KMS-11 (cell line): ENCODE data around the gene XIAP.

Source experiments
- H2AFZ ChIP-seq: fragments of 200-600 bp; sonication (generic); 2 replicates; pipeline ENCODE4 v1.6.1; 2016; ENCODE audit warnings: antibody characterized with exemption, mixed run types, low read depth
- H3K27ac ChIP-seq: fragments of 200-600 bp; sonication (generic); 2 replicates; pipeline ENCODE4 v1.6.1; 2016; ENCODE audit warnings: mild to moderate bottlenecking, mixed run types
- H3K27me3 ChIP-seq: fragments of 200-600 bp; sonication (generic); 2 replicates; pipeline ENCODE4 v1.6.1; 2017; ENCODE audit warnings: mild to moderate bottlenecking, low read depth, mixed run types, moderate library complexity; ENCODE audit not compliant: insufficient read depth
- H3K36me3 ChIP-seq: fragments of 200-600 bp; sonication (generic); 2 replicates; pipeline ENCODE4 v1.6.1; 2017; ENCODE audit warnings: mild to moderate bottlenecking, mixed run types; ENCODE audit not compliant: insufficient read depth
- H3K4me1 ChIP-seq: fragments of 200-600 bp; sonication (generic); 2 replicates; pipeline ENCODE4 v1.6.1; 2016; ENCODE audit warnings: mild to moderate bottlenecking, low read depth, mixed run types; ENCODE audit not compliant: poor library complexity, severe bottlenecking
- H3K4me2 ChIP-seq: fragments of 200-600 bp; sonication (generic); 2 replicates; pipeline ENCODE4 v1.7.0; 2016; ENCODE audit warnings: mild to moderate bottlenecking, mixed run types
- H3K4me3 ChIP-seq: fragments of 200-600 bp; sonication (generic); IDR thresholded peaks from 2 replicates; pipeline ENCODE4 v1.6.1; 2017; ENCODE audit warnings: low read depth, low read length, mixed read lengths; ENCODE audit not compliant: insufficient read depth
- H3K79me2 ChIP-seq: fragments of 200-600 bp; sonication (generic); 2 replicates; pipeline ENCODE4 v1.6.1; 2016; ENCODE audit warnings: low read depth, mixed run types; ENCODE audit not compliant: insufficient read depth
- H3K9ac ChIP-seq: fragments of 200-600 bp; sonication (generic); 2 replicates; pipeline ENCODE4 v1.6.1; 2016; ENCODE audit warnings: mild to moderate bottlenecking, mixed run types
- H4K20me1 ChIP-seq: fragments of 200-600 bp; sonication (generic); 2 replicates; pipeline ENCODE4 v1.6.1; 2016; ENCODE audit warnings: mild to moderate bottlenecking, mixed run types; ENCODE audit not compliant: insufficient read depth
- TF ChIP-seq, protein P1 (sequence below): fragments of 200-600 bp; sonication (generic); conservative IDR thresholded peaks from 2 replicates; pipeline ENCODE4 v1.6.1; 2017; ENCODE audit warnings: low read depth, mild to moderate bottlenecking, antibody characterized with exemption, low read length, moderate library complexity, mixed read lengths

Gene XIAP

DNA sequence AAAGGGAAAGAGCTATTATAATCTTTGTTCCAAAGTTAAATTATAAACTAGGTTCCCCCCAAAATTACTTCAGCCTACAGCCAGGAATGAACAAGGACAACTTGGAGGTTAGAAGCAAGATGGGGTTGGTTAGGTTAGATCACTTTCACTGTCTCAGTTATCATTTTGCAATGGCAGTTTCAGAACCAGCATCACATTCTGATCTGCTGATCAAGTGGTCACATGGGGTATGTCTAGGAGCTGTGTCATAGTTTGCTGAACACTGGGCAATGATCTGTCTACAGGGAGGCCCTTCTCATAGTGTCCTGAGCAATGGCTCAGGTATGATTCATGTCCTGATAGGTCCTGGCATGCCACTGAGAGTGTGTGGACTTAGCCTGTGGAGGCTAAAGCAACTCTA lies 41.6 kb upstream of the XIAP start:
- Histone ChIP-seq H3K4me2 (no peak overlapping the region), H3K4me1 (no peaks in the 10 kb centered on the region), H4K20me1 (no peaks in the 10 kb centered on the region)

DNA sequence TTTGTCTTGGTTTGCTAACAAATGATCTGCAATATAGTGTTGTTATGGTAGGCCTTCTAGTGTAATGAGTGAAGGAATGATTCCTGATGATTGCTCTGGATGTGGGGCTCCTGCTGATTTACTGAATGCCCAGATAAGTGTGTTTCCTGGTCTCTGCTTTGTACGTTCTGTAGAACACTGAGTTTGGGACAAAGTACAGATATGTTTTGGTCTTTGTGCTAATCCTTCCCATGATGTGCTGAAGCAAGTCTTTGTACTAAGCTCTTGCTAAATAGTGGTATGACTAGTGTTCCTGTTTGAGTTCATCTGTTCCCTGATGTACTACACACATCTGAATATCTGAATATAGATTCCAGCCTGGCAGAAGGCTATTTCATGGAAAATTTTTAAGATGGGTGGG lies 36.9 kb upstream of the XIAP start:
- no peaks in the 10 kb centered on the region for H3K4me1 ChIP-seq
- H3K9ac ChIP-seq = no peak overlapping the region
- TF ChIP-seq, protein P1, sequence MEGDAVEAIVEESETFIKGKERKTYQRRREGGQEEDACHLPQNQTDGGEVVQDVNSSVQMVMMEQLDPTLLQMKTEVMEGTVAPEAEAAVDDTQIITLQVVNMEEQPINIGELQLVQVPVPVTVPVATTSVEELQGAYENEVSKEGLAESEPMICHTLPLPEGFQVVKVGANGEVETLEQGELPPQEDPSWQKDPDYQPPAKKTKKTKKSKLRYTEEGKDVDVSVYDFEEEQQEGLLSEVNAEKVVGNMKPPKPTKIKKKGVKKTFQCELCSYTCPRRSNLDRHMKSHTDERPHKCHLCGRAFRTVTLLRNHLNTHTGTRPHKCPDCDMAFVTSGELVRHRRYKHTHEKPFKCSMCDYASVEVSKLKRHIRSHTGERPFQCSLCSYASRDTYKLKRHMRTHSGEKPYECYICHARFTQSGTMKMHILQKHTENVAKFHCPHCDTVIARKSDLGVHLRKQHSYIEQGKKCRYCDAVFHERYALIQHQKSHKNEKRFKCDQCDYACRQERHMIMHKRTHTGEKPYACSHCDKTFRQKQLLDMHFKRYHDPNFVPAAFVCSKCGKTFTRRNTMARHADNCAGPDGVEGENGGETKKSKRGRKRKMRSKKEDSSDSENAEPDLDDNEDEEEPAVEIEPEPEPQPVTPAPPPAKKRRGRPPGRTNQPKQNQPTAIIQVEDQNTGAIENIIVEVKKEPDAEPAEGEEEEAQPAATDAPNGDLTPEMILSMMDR = no peak
- H3K79me2 ChIP-seq = no peaks in the 10 kb centered on the region
- no peak overlapping the region for H3K4me3 ChIP-seq
- no peak overlapping the region for H2AFZ ChIP-seq
- no peak overlapping the region for H3K27ac ChIP-seq
- H3K4me2 ChIP-seq = no peak overlapping the region
- no peaks in the 10 kb centered on the region for H4K20me1 ChIP-seq
- H3K27me3 ChIP-seq = no peaks in the 10 kb centered on the region
- H3K36me3 ChIP-seq = no peaks in the 10 kb centered on the region

More for the DNA sequence above, 41.6 kb upstream of the XIAP start:
- no peaks in the 10 kb centered on the region for H3K79me2 ChIP-seq
- no peak overlapping the region for H3K9ac ChIP-seq
- no peak overlapping the region for H2AFZ ChIP-seq
- H3K36me3 ChIP-seq = no peaks in the 10 kb centered on the region
- TF ChIP-seq, protein P1 = no peak
- no peak overlapping the region for H3K4me3 ChIP-seq
- no peak overlapping the region for H3K27ac ChIP-seq
- H3K27me3 ChIP-seq = no peaks in the 10 kb centered on the region

DNA sequence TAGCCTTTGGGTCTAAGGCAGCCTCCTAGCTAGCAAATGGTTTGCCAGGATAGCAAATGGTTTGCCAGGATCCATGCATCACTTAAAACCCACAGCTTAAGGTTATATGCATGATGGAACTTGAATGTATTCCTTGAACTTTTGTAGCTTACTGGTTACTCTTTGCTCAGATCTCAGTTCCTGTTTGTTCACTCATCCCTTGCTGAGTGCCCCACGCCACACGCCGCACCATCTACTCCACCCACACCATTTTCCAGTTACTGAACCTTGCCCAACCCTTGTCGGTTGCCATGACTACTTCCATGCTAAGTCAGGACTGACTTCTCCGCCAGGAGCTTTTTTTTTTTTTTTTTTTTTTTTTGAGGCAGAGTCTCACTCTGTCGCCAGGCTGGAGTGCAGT lies 29.5 kb upstream of the XIAP start:
- no peaks in the 10 kb centered on the region for H3K4me1 ChIP-seq
- no peak overlapping the region for H3K9ac ChIP-seq
- no peaks in the 10 kb centered on the region for H3K27me3 ChIP-seq
- H3K4me2 ChIP-seq = no peak overlapping the region
- no peaks in the 10 kb centered on the region for H3K79me2 ChIP-seq
- H3K27ac ChIP-seq = no peak overlapping the region
- H2AFZ ChIP-seq = no peak overlapping the region
- TF ChIP-seq, protein P1 = no peak
- no peaks in the 10 kb centered on the region for H4K20me1 ChIP-seq
- no peak overlapping the region for H3K4me3 ChIP-seq
- H3K36me3 ChIP-seq = no peaks in the 10 kb centered on the region

DNA sequence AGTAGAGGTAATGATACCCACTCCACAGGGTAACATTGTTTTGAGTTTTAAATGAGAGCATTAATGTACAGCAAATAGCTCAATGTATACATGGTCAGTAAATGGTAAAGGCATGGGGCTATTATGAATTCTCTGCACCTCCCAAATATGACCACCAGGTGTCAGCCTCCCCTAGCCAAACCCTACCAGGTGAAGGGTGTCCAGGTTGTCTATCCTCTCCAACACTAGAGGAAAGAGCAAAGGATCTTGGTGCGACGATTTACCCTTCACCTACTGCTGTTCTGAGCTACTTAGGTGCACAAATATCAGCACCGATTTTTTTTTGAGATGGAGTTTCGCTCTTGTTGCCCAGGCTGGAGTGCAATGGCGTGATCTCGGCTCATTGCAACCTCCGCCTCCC lies 26.5 kb upstream of the XIAP start:
- Histone ChIP-seq H3K4me3 (no peak overlapping the region), H3K27me3 (no peaks in the 10 kb centered on the region), H3K9ac (no peak overlapping the region), H3K36me3 (no peaks in the 10 kb centered on the region), H2AFZ (no peak overlapping the region), H3K4me1 (no peaks in the 10 kb centered on the region), H4K20me1 (no peaks in the 10 kb centered on the region), H3K27ac (no peak overlapping the region), H3K4me2 (no peak overlapping the region), H3K79me2 (no peaks in the 10 kb centered on the region)
- TF ChIP-seq, protein P1 = peak; percentile 77
